MM.1S (cell line): ENCODE data around the gene A3GALT2.

ENCODE experiments used
- EZH2 ChIP-seq: fragments of 300-600 bp; sonication (generic); optimal IDR thresholded peaks from 2 replicates; pipeline ENCODE3; 2017; ENCODE audit warnings: low read depth, mild to moderate bottlenecking, antibody characterized with exemption, low read length, mixed read lengths
- TF ChIP-seq, protein P1 (sequence below): fragments of 300-600 bp; sonication (generic); IDR thresholded peaks from 2 replicates; pipeline ENCODE4 v1.5.1; 2016; ENCODE audit warnings: antibody characterized with exemption, low read length, mixed read lengths

DNA sequence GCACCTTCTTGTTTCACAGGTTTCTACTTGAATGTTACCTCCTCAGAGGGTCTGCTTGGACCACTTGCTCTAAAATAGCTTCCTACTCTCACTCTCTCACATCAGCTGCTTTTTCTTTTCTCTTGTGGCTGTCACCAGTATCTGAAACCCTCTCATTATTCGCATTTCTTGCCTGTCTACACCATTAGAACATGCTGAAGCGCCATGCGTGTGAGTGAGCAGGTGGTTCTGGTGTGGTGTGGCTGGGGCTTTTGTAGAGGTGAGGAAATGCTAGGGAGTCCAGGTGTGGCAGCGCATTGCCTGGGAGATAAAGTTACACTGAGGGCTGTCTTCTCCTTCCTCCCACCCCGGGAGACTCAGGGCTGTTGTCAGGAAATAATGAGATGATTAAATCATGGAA is 60.5 kb downstream of the A3GALT2 start:
- TF ChIP-seq, protein P1, sequence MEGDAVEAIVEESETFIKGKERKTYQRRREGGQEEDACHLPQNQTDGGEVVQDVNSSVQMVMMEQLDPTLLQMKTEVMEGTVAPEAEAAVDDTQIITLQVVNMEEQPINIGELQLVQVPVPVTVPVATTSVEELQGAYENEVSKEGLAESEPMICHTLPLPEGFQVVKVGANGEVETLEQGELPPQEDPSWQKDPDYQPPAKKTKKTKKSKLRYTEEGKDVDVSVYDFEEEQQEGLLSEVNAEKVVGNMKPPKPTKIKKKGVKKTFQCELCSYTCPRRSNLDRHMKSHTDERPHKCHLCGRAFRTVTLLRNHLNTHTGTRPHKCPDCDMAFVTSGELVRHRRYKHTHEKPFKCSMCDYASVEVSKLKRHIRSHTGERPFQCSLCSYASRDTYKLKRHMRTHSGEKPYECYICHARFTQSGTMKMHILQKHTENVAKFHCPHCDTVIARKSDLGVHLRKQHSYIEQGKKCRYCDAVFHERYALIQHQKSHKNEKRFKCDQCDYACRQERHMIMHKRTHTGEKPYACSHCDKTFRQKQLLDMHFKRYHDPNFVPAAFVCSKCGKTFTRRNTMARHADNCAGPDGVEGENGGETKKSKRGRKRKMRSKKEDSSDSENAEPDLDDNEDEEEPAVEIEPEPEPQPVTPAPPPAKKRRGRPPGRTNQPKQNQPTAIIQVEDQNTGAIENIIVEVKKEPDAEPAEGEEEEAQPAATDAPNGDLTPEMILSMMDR: no peak
- no peak for TF ChIP-seq EZH2
